HepG2 (cell line): ENCODE data around the gene RPL36AL. TPM values are rescaled to one million over a fixed set of nuclear protein-coding genes. Genes with fewer than 3 reads are reported as not detected.

ENCODE experiments used
- ATAC-seq: fragments of 200-7000 bp; cut with Tn5 transposase; 3 replicates; pipeline ENCODE4 v1.9.1; 2020; ENCODE audit warnings: mild to moderate bottlenecking, moderate library complexity
- BruUV-seq: library from RNA; stranded (reverse); fragments of 400-500 nt; replicated peaks from 2 replicates; lab custom pipeline; 2021; lab: Mats Ljungman, UMichigan
- CTCF ChIA-PET: fragments of 300-600 bp; formaldehyde crosslinking; extraction: SDS; loops from one replicate; lab custom pipeline; 2021; ENCODE audit warnings: low total read pairs, inconsistent platforms, low intra/inter-chr PET ratio; lab: Yijun Ruan, JAX
- POLR2A ChIA-PET: fragments of 350-600 bp; sonication (Branson Sonifier 250); formaldehyde crosslinking; loops from one replicate; lab custom pipeline; 2020; ENCODE audit warnings: antibody characterized with exemption, inconsistent platforms; lab: Yijun Ruan, JAX
- DNase-seq: peaks from one replicate; pipeline ENCODE4 v3.0.0-alpha.2; 2015; ENCODE audit warnings: low spot score
- FAIRE-seq: peaks from 3 replicates; lab custom pipeline; 2011; peaks lifted over from hg19 to GRCh38; lab: Jason Lieb, UNC
- H2AFZ ChIP-seq: one replicate; pipeline ENCODE4 v1.6.1; 2011; ENCODE audit warnings: low read length, inconsistent platforms
- H3K27ac ChIP-seq: fragments of 300-600 bp; 3 replicates; pipeline ENCODE4 v1.8.0; 2011; ENCODE audit warnings: mixed run types, mild to moderate bottlenecking, mixed read lengths, low read length, inconsistent platforms; ENCODE audit not compliant: insufficient read depth; ENCODE audit errors: extremely low read length
- H3K27me3 ChIP-seq, 2 experiments: fragments of 200-600 bp in 1 of 2; 2 replicates in 1 of 2; 3 replicates in 1 of 2; pipeline versions ENCODE4 v1.6.0 to v1.8.0; 2011; ENCODE audit warnings: low read length in 2 of 2, mild to moderate bottlenecking in 2 of 2, moderate library complexity in 2 of 2, inconsistent platforms in 1 of 2; ENCODE audit not compliant: insufficient read depth in 2 of 2, control insufficient read depth in 1 of 2
- H3K36me3 ChIP-seq, 2 experiments: fragments of 200-600 bp in 1 of 2; replicated peaks in 1 of 2; 2 replicates in 1 of 2; 3 replicates in 1 of 2; pipeline versions ENCODE4 v1.5.1 to v1.8.0; 2011; ENCODE audit warnings: low read length in 2 of 2, inconsistent platforms in 1 of 2; ENCODE audit not compliant: insufficient read depth in 2 of 2, control insufficient read depth in 1 of 2
- H3K4me1 ChIP-seq: 2 replicates; pipeline ENCODE4 v1.5.1; 2012; ENCODE audit warnings: low read length, inconsistent platforms; ENCODE audit not compliant: insufficient read depth
- H3K4me2 ChIP-seq: 2 replicates; pipeline ENCODE4 v1.6.0; 2011; ENCODE audit warnings: low read depth, low read length, inconsistent platforms
- H3K4me3 ChIP-seq, 3 experiments: fragments of 200-600 bp in 1 of 3; sonication (generic), shearing (Covaris generic) in 1 of 3; replicated peaks in 1 of 3; 2 replicates each; pipeline ENCODE4 v1.5.1; 2011 to 2016; ENCODE audit warnings: low read length in 3 of 3, inconsistent platforms in 2 of 3, low read depth in 2 of 3, mild to moderate bottlenecking in 2 of 3, control low read depth in 1 of 3, mixed read lengths in 1 of 3; ENCODE audit not compliant: insufficient read depth in 1 of 3
- H3K79me2 ChIP-seq: one replicate; pipeline ENCODE4 v1.6.1; 2011; ENCODE audit warnings: low read length, inconsistent platforms; ENCODE audit not compliant: insufficient read depth
- H3K9ac ChIP-seq: 2 replicates; pipeline ENCODE4 v1.6.0; 2011; ENCODE audit warnings: mild to moderate bottlenecking, low read depth, low read length, inconsistent platforms; ENCODE audit not compliant: insufficient read depth
- H3K9me3 ChIP-seq: 2 replicates; pipeline ENCODE4 v1.5.1; 2012; ENCODE audit warnings: mild to moderate bottlenecking, low read length
- H4K20me1 ChIP-seq: 2 replicates; pipeline ENCODE4 v1.6.0; 2011; ENCODE audit warnings: inconsistent platforms, mild to moderate bottlenecking, low read length, moderate library complexity; ENCODE audit not compliant: insufficient read depth
- ARID4A ChIP-seq: sonication (generic); formaldehyde crosslinking; IDR thresholded peaks from 2 replicates; pipeline ENCODE4 v1.5.0; 2020; ENCODE audit warnings: mild to moderate bottlenecking, missing genetic modification reagents, borderline replicate concordance
- ARNTL ChIP-seq: sonication (generic); formaldehyde crosslinking; IDR thresholded peaks from 2 replicates; pipeline ENCODE4 v1.4.0; 2020; ENCODE audit warnings: mild to moderate bottlenecking, missing genetic modification reagents
- MNT ChIP-seq: fragments of 450-650 bp; IDR thresholded peaks from 2 replicates; pipeline ENCODE4 v1.6.1; 2016
- RBM22 ChIP-seq: fragments of 200-400 bp; formaldehyde crosslinking; optimal IDR thresholded peaks from 2 replicates; pipeline ENCODE3; 2017; ENCODE audit warnings: mild to moderate bottlenecking, low read length, moderate library complexity
- REPIN1 ChIP-seq: sonication (generic); formaldehyde crosslinking; IDR thresholded peaks from 2 replicates; pipeline ENCODE4 v1.8.0; 2022; ENCODE audit warnings: missing genetic modification reagents, low read depth, mild to moderate bottlenecking, borderline replicate concordance
- TBX3 ChIP-seq: fragments of 450-650 bp; IDR thresholded peaks from 2 replicates; pipeline ENCODE4 v1.6.1; 2017; ENCODE audit warnings: antibody characterized with exemption, mild to moderate bottlenecking, inconsistent platforms, borderline replicate concordance
- ZBTB34 ChIP-seq: sonication (generic); formaldehyde crosslinking; IDR thresholded peaks from 2 replicates; pipeline ENCODE4 v1.8.0; 2022; ENCODE audit warnings: mild to moderate bottlenecking, missing genetic modification reagents
- ZIK1 ChIP-seq: sonication (generic); formaldehyde crosslinking; IDR thresholded peaks from 2 replicates; pipeline ENCODE4 v1.5.0; 2020; ENCODE audit warnings: mild to moderate bottlenecking, low read depth, missing genetic modification reagents, borderline replicate concordance
- ZNF253 ChIP-seq: sonication (generic); formaldehyde crosslinking; IDR thresholded peaks from 2 replicates; pipeline ENCODE4 v1.8.0; 2022; ENCODE audit warnings: mild to moderate bottlenecking, missing genetic modification reagents, borderline replicate concordance
- ZNF761 ChIP-seq: sonication (generic); formaldehyde crosslinking; conservative IDR thresholded peaks from 2 replicates; pipeline ENCODE4 v1.4.0; 2020; ENCODE audit warnings: mild to moderate bottlenecking, missing genetic modification reagents
- ZZZ3 ChIP-seq: sonication (generic); formaldehyde crosslinking; IDR thresholded peaks from 2 replicates; pipeline ENCODE4 v1.4.0; 2020; ENCODE audit warnings: missing genetic modification reagents, mild to moderate bottlenecking, borderline replicate concordance
- WGBS: methylation state at CpG from one replicate; pipeline ENCODE4 v1.1.6; 2017; ENCODE audit warnings: low lambda C conversion rate; 5-methylcytosine and 5-hydroxymethylcytosine counted together
- in situ Hi-C: cut with HindIII; loops from 2 replicates; pipeline ENCODE4 v1.10.0; 2017; ENCODE audit warnings: low pct_unique_long_range_greater_than_20kb; ENCODE audit not compliant: extremely low pct_ligation_motif_present
- intact Hi-C: fragments of 100-400 bp; cut with micrococcal nuclease; formaldehyde crosslinking; loops from one replicate; pipeline ENCODE4 v1.10.0; 2022; ENCODE audit not compliant: unreplicated experiment
- polyA plus RNA-seq, 8 experiments: library from polyadenylated mRNA; depleted of rRNA in 3 of 8; stranded (reverse) in 7 of 8; unstranded in 1 of 8; fragments of >200 nt; fragmentation: Illumina TruSeq in 4 of 8; extraction: Trizol in 4 of 8; gene quantifications; 2 replicates each; pipeline versions ENCODE4 v1.2.1 to v1.2.3, GENCODE V29; 2011 to 2016; ENCODE audit warnings: low read depth in 4 of 8, missing spikeins in 1 of 8, mixed read lengths in 1 of 8; ENCODE audit not compliant: insufficient read depth in 1 of 8
- total RNA-seq, 5 experiments: library from RNA; depleted of rRNA; stranded (reverse); fragments of >200 nt; fragmentation: Illumina TruSeq; extraction: Trizol; gene quantifications; 2 replicates each; pipeline ENCODE4 v1.2.3, GENCODE V29; 2016; ENCODE audit warnings: low read depth in 1 of 5

The RPL36AL gene
- total and polyA plus RNA-seq, 2 of the 13 experiments (the other 11 are each of a cell fraction or from before 2014, with no cell fraction given), result 90.0 to 294 TPM

GRCh38 chr14:49581209-49582112, 39.0 kb downstream of the RPL36AL start:
- Histone ChIP-seq H3K27me3 (no peaks in the 10 kb centered on the region; a peak in 1 of 5 replicates), H2AFZ (no peak overlapping the region), H3K79me2 (peaks cover 61% of the 10 kb centered on the region), H3K4me2 (no peak overlapping the region), H4K20me1 (peaks cover 57% of the 10 kb centered on the region), H3K27ac (no peak overlapping the region), H3K36me3 (peaks cover 11 to 28% of the 10 kb centered on the region in 2 experiments), H3K9ac (no peak overlapping the region), H3K4me3 (no peak overlapping the region), H3K9me3 (no peaks in the 10 kb centered on the region), H3K4me1 (peaks cover 30% of the 10 kb centered on the region)
- in situ Hi-C loops, result no loop called here
- intact Hi-C loops, result no loop called here
- POLR2A ChIA-PET, result interaction anchor here (2.3 kb wide), 1 partner anchor 39 kb away, joined by 8 read pairs; the partner anchor contains the start of genes MGAT2 and RPL36AL
- FAIRE-seq (no peak), DNase-seq (no peak), ATAC-seq (no peak)
- CTCF ChIA-PET, result no interaction called here
- 93% methylated on average over 9 of the region's 9 CpGs for WGBS
- no TSS peak for BruUV-seq
- TF ChIP-seq TBX3 (no peak), REPIN1 (CRISPR knock-in tag) (0 out of 2 replicates have a peak, but pooled peaks have one; percentile 28), MNT (no peak), ZNF253 (no peak), ARID4A (no peak), RBM22 (peak; percentile 93), ZNF761 (no peak), ZBTB34 (CRISPR knock-in tag) (no peak), ZIK1 (CRISPR knock-in tag) (no peak), ZZZ3 (CRISPR knock-in tag) (no peak), ARNTL (CRISPR knock-in tag) (no peak)
